ENCODE results near the gene TSHZ2. TPM values are rescaled to one million over a fixed set of nuclear protein-coding genes. Genes with fewer than 3 reads are reported as not detected.

The TSHZ2 gene
- total and polyA plus RNA-seq, 2 donors (not counting 3 experiments of a cell fraction or from before 2014, with no cell fraction given) = not detected

- ChIA-PET CTCF (no interaction called here), POLR2A (no interaction called here)
- BruUV-seq (replicated peaks) = no TSS peak
Observed at GRCh38 chr20:53017206-53017605, 45.0 kb downstream of the TSHZ2 start.

More at GRCh38 chr20:53017206-53017605, 45.0 kb downstream of the TSHZ2 start:
- FAIRE-seq = no peak
- no peak overlapping the region for H2AFZ ChIP-seq (ENCODE audit: low read depth, low read length)
- H3K4me2 ChIP-seq (ENCODE audit: insufficient read depth, low read length) = no peak overlapping the region
- no peaks in the 10 kb centered on the region for H3K79me2 ChIP-seq (ENCODE audit: control insufficient read depth, insufficient read depth, low read length)
- no peaks in the 10 kb centered on the region for H3K4me1 ChIP-seq (ENCODE audit: control insufficient read depth, extremely low read depth, insufficient read depth, low read length)
- H4K20me1 ChIP-seq (replicated peaks; ENCODE audit: control insufficient read depth, extremely low read depth, insufficient read depth, low read length) = no peaks in the 10 kb centered on the region
- H3K4me3 ChIP-seq (replicated peaks in 1 of 3; ENCODE audit: insufficient read depth in 1 of 3, low read depth in 1 of 3, low read length in 3 of 3) = no peak overlapping the region
- H3K9me1 ChIP-seq (replicated peaks; ENCODE audit: control insufficient read depth, extremely low read depth, insufficient read depth, low read length) = no peaks in the 10 kb centered on the region
- DNase-seq (ENCODE audit: low read depth, low spot score) = no peak
- no peak overlapping the region for H3K9ac ChIP-seq (replicated peaks; ENCODE audit: extremely low read depth, insufficient read depth, low read length)
- TF ChIP-seq MYC (IDR thresholded peaks at IDR 0.05; ENCODE audit: low read depth, low read length) (no peak), EZH2 (IDR thresholded peaks at IDR 0.05; ENCODE audit: borderline replicate concordance, low read depth, low read length, severe bottlenecking) (no peak), CTCF (IDR thresholded peaks at IDR 0.05; ENCODE audit: extremely low read depth in 1 of 2, insufficient read depth in 1 of 2, low read depth in 1 of 2, low read length in 2 of 2) (no peak), FOS (IDR thresholded peaks at IDR 0.05; ENCODE audit: borderline replicate concordance, insufficient read depth, low read length) (no peak), JUN (IDR thresholded peaks at IDR 0.05; ENCODE audit: borderline replicate concordance, insufficient read depth, insufficient read length, low read depth) (no peak), GATA2 (IDR thresholded peaks at IDR 0.05; ENCODE audit: insufficient read depth, insufficient read length, low read depth, low read length) (no peak), POLR2AphosphoS5 (IDR thresholded peaks at IDR 0.05; ENCODE audit: insufficient read depth, low read depth, low read length) (no peak), POLR2A (IDR thresholded peaks at IDR 0.05; ENCODE audit: low read depth, low read length) (no peak), MAX (IDR thresholded peaks at IDR 0.05; ENCODE audit: insufficient read depth, insufficient read length) (no peak)
- dilution Hi-C loops (cut with MboI; ENCODE audit: extremely low pct_ligation_motif_present, low sequenced_read_pairs) = no loop called here
- H3K27ac ChIP-seq (ENCODE audit: insufficient read depth, low read depth, low read length) = no peak overlapping the region
- intact Hi-C loops (cut with micrococcal nuclease) = no loop called here
- no peaks in the 10 kb centered on the region for H3K9me3 ChIP-seq (replicated peaks; ENCODE audit: control insufficient read depth, insufficient read depth, low read length)
- H3K36me3 ChIP-seq (ENCODE audit: control insufficient read depth in 2 of 2, extremely low read depth in 1 of 2, insufficient read depth in 2 of 2, low read length in 2 of 2) = no peaks in the 10 kb centered on the region
- H3K27me3 ChIP-seq (ENCODE audit: control insufficient read depth in 2 of 2, insufficient read depth in 2 of 2, low read length in 2 of 2) = no peaks in the 10 kb centered on the region
